Coronary artery (tissue), 2 donors: ENCODE results near the gene NAPB.
A peak's percentile ranks its signal among the peaks of the same experiment; 100 is the strongest.

Experiments used
- DNase-seq: peaks from one replicate; pipeline ENCODE4 v3.0.0-alpha.2; 2017; ENCODE audit warnings: low spot score
- H3K27ac ChIP-seq, 2 donors: fragments of 200-600 bp; sonication (generic); one replicate each; pipeline ENCODE4 v1.5.1; 2016 to 2019
- H3K4me3 ChIP-seq: fragments of 200-600 bp; sonication (generic); 2 replicates; pipeline ENCODE4 v1.5.1; 2016; ENCODE audit warnings: mild to moderate bottlenecking, moderate library complexity
- TF ChIP-seq, protein P1 (sequence below): fragments of 200-600 bp; sonication (generic); IDR thresholded peaks from one replicate; pipeline ENCODE4 v1.5.1; 2019; ENCODE audit warnings: antibody characterized with exemption

The NAPB gene

DNA sequence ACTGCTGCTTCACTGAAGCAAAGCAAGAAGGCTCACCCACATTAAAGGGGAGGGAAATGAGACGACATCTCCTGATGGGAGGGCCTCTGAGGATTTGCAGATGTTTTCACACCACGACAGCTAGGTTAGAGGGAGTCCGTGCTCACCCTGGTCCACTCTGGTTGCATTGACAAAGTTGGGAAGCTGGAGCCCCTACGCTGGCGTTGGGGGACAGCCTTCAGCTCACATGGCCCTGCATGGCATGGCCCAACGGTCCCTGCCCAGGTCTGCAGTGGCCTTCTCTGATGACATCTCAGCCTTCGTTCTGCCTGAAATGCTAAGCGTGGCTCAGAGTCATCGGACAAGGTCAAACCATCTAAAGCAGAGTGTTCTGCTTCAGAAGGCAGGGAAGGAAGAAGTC, 3.8 kb upstream of the NAPB start:
- no peak for DNase-seq
- no peak overlapping the region for H3K27ac ChIP-seq

DNA sequence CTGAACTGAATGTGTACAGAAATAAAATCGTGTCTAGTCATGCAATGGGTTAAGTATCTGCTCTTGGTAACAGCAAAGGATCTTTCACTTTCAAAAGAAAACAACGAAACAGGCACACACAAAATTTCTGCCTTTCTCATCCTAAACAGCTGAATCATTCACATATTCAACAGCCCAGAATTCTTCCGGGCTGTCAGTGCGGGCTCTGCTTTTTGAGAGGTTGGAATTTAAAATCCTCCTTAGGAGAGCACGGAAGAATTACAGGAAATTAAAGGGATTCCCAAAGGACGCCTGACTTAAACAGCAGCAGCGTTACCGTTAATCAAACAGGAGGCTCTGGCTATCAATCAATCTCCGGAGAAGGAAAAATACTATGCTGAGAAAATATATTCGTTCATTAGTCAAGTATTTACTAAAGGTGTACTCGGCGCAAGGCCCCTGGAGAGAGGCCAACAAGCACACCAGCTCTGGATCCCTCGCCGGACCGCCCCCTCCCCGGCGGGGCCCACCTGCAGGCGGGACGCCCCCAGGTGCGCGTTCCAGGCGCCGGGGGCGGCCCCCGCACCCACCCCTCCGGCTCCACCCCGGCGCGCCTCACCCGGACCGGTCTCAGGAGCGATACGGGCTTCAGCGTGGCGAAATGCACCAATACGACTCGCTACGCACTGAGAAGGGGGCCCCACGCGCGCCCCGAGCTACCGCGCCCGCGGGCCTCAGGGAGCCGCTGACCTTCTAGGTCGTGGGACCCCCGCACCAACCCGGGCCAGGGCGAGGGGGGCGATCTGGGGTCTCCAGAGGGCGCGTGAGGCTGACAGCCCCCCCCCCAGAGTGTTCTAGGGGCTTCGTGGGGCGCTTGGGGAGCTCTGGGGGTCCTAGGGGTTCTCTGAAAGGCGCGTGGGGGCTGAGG, 1.0 kb downstream of the NAPB start:
- Histone ChIP-seq H3K27ac (peak overlapping the region; percentile 93), H3K4me3 (peak overlapping the region; percentile 94)
- TF ChIP-seq, protein P1, sequence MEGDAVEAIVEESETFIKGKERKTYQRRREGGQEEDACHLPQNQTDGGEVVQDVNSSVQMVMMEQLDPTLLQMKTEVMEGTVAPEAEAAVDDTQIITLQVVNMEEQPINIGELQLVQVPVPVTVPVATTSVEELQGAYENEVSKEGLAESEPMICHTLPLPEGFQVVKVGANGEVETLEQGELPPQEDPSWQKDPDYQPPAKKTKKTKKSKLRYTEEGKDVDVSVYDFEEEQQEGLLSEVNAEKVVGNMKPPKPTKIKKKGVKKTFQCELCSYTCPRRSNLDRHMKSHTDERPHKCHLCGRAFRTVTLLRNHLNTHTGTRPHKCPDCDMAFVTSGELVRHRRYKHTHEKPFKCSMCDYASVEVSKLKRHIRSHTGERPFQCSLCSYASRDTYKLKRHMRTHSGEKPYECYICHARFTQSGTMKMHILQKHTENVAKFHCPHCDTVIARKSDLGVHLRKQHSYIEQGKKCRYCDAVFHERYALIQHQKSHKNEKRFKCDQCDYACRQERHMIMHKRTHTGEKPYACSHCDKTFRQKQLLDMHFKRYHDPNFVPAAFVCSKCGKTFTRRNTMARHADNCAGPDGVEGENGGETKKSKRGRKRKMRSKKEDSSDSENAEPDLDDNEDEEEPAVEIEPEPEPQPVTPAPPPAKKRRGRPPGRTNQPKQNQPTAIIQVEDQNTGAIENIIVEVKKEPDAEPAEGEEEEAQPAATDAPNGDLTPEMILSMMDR, result no peak
- DNase-seq, result no peak

More for the DNA sequence above, 3.8 kb upstream of the NAPB start:
- no peak overlapping the region for H3K4me3 ChIP-seq
- TF ChIP-seq, protein P1, result no peak

DNA sequence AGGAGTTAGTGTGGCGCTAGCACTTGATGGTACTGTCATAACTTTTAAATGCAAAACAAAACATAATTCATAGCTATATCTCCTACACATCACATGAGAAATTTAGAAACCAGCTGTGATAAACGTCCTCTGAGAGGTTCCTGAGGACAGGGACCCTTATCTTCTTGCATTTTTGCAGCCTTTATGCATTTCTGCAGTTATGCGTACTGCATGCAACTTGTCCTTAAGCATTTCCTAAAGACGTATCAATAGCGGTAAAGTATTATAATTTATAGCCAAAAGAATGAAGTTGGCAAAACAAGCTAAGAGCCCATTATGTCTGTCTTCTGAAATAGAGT, 1.7 kb downstream of the NAPB start:
- TF ChIP-seq, protein P1, result no peak
- no peak for DNase-seq
- Histone ChIP-seq H3K4me3 (peak overlapping the region; percentile 94), H3K27ac (peak overlapping the region; percentile 9 to 93)

DNA sequence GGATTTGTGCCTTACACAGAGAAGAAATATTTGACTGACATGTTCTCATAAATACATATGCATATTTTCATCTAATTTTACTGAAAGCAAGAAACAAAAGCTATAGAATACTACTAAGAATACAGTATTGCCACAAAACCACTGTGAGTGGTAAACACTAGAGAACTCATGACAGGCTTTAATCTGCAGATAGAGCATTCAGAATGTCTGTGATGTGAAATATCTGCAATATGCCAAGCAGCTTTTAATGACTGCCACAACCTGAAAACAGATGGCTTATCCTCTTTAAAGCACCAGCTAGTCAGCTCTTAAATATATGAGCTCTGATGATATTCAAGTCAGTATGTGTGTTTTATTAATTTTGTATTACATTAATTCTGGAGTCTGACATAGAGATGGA, 3.4 kb downstream of the NAPB start:
- TF ChIP-seq, protein P1, result no peak
- Histone ChIP-seq H3K4me3 (no peak overlapping the region), H3K27ac (no peak overlapping the region)
- DNase-seq, result no peak

DNA sequence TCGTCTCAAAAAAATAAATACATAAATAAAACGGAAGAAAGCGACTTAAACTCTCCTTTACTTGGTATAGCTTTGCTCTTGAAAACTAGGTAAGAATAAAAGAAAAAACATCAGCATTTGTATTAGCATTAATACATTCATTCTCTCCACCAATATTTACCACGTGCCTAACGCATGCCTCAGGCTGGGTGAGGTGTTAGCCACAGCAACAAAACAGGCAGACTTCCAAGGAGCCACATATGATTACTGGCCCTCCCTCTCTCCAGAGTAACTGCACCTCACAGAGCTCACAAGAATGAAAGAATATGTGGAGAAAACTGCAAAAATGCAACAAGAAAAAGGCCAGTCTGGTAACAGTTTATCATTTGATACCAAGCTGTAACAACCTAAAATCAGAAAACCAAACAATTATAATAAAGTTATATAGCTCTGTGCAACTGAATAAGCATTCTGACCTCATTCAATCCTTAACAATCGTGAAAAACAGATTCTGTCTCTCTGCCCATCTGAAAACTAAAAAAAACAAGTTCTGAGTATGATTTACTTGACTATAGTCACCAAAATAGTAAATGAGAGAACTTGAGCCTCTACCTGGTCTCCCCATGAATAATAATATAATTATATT, 5.2 kb downstream of the NAPB start:
- TF ChIP-seq, protein P1, result no peak
- H3K27ac ChIP-seq, result no peak overlapping the region

DNA sequence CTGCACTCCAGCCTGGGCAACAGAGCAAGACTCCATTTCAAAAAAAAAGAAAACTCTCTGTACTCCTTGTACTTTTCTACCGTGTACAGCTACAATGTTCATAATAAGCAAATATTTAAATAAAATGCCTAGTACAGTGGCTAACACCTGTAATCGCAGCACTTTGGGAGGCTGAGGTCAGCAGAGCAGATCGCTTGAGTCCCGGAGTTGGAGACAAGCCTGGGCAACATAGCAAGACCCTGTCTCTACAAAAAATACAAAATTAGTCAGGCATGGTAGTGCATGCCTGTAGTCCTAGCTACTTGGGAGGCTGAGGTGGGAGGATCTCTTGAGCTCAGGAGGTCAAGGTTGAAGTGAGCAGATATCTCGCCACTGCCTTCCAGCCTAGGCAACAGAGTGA, 5.7 kb downstream of the NAPB start:
- DNase-seq, result no peak
- Histone ChIP-seq H3K4me3 (no peak overlapping the region), H3K27ac (no peak overlapping the region)
- TF ChIP-seq, protein P1, result no peak

More for the DNA sequence above, 5.2 kb downstream of the NAPB start:
- H3K4me3 ChIP-seq, result no peak overlapping the region
- DNase-seq, result no peak
